HEK293 (cell line): ENCODE results near the gene MID2.

Experiments used
- CTCF ChIA-PET: fragments of 350-600 bp; formaldehyde crosslinking; extraction: SDS; loops from one replicate; lab custom pipeline; 2021; ENCODE audit warnings: antibody characterized with exemption; lab: Yijun Ruan, JAX
- POLR2A ChIA-PET: fragments of 300-600 bp; formaldehyde crosslinking; extraction: SDS; loops from one replicate; lab custom pipeline; 2020; ENCODE audit warnings: antibody characterized with exemption, inconsistent platforms; lab: Yijun Ruan, JAX
- H3K27ac ChIP-seq: fragments of 200-500 bp; sonication (Bioruptor generic); 2 replicates; pipeline ENCODE4 v1.5.1; 2014; ENCODE audit warnings: low read depth, low read length, control low read depth, inconsistent platforms; ENCODE audit errors: extremely low read depth
- H3K36me3 ChIP-seq, 2 experiments: fragments of 200-500 bp in 1 of 2; sonication (Bioruptor generic) in 1 of 2; 1 replicate in 1 of 2; 2 replicates in 1 of 2; pipeline ENCODE4 v1.5.1; 2014 to 2017; ENCODE audit warnings: inconsistent platforms in 2 of 2, low read length in 2 of 2; ENCODE audit not compliant: control insufficient read depth in 2 of 2, insufficient read depth in 1 of 2
- H3K4me1 ChIP-seq: fragments of 200-500 bp; sonication (Bioruptor generic); 2 replicates; pipeline ENCODE4 v1.5.1; 2014; ENCODE audit warnings: mild to moderate bottlenecking, low read length, inconsistent platforms; ENCODE audit not compliant: control insufficient read depth, insufficient read depth
- H3K4me3 ChIP-seq: 2 replicates; pipeline ENCODE4 v1.5.1; 2011; ENCODE audit warnings: low read depth, mild to moderate bottlenecking, control low read depth, low read length, moderate library complexity
- H3K9me3 ChIP-seq: fragments of 200-500 bp; sonication (Bioruptor generic); 2 replicates; pipeline ENCODE4 v1.5.1; 2014; ENCODE audit warnings: low read depth, low read length, inconsistent platforms; ENCODE audit not compliant: control insufficient read depth, insufficient read depth
- PRDM10 ChIP-seq: fragments of 450-650 bp; formaldehyde crosslinking; IDR thresholded peaks from 2 replicates; pipeline ENCODE4 v1.5.1; 2016; ENCODE audit warnings: missing biosample characterization, missing genetic modification characterization
- SETDB1 ChIP-seq: IDR thresholded peaks from one replicate; pipeline ENCODE4 v1.6.1; 2017; ENCODE audit warnings: mild to moderate bottlenecking, low read length, moderate library complexity, mixed read lengths; ENCODE audit not compliant: insufficient read length
- SP2 ChIP-seq: fragments of 450-650 bp; formaldehyde crosslinking; IDR thresholded peaks from 2 replicates; pipeline ENCODE4 v1.5.1; 2016; ENCODE audit warnings: missing biosample characterization, missing genetic modification characterization
- TRIM28 ChIP-seq: IDR thresholded peaks from 2 replicates; pipeline ENCODE4 v1.6.1; 2011; ENCODE audit warnings: low read length, control low read depth, borderline replicate concordance
- ZBTB1 ChIP-seq: fragments of 450-650 bp; formaldehyde crosslinking; IDR thresholded peaks from 2 replicates; pipeline ENCODE4 v1.5.1; 2016; ENCODE audit warnings: missing biosample characterization, missing genetic modification characterization
- ZNF19 ChIP-seq: fragments of 450-650 bp; formaldehyde crosslinking; IDR thresholded peaks from 2 replicates; pipeline ENCODE4; 2016; ENCODE audit warnings: missing biosample characterization, missing genetic modification characterization, low read depth
- ZNF266 ChIP-seq: fragments of 450-650 bp; formaldehyde crosslinking; IDR thresholded peaks from 2 replicates; pipeline ENCODE4 v1.5.1; 2016; ENCODE audit warnings: missing biosample characterization, missing genetic modification characterization, low read depth
- ZNF280D ChIP-seq: fragments of 450-650 bp; formaldehyde crosslinking; IDR thresholded peaks from 2 replicates; pipeline ENCODE4 v1.5.1; 2016; ENCODE audit warnings: missing biosample characterization, missing genetic modification characterization
- ZNF354C ChIP-seq: fragments of 450-650 bp; formaldehyde crosslinking; IDR thresholded peaks from 2 replicates; pipeline ENCODE4 v1.5.1; 2016; ENCODE audit warnings: missing biosample characterization, missing genetic modification characterization, low read depth, borderline replicate concordance
- ZNF404 ChIP-seq: fragments of 450-650 bp; formaldehyde crosslinking; IDR thresholded peaks from 2 replicates; pipeline ENCODE4 v1.5.1; 2017; ENCODE audit warnings: missing biosample characterization, missing genetic modification characterization
- ZNF426 ChIP-seq: fragments of 450-650 bp; formaldehyde crosslinking; IDR thresholded peaks from 2 replicates; pipeline ENCODE4 v1.5.1; 2017; ENCODE audit warnings: missing biosample characterization, missing genetic modification characterization, mild to moderate bottlenecking, inconsistent platforms, moderate library complexity
- ZNF501 ChIP-seq: fragments of 450-650 bp; formaldehyde crosslinking; IDR thresholded peaks from 2 replicates; pipeline ENCODE4 v1.5.1; 2016; ENCODE audit warnings: missing biosample characterization, missing genetic modification characterization
- ZNF510 ChIP-seq: fragments of 450-650 bp; formaldehyde crosslinking; IDR thresholded peaks from 2 replicates; pipeline ENCODE4 v1.5.1; 2018; ENCODE audit warnings: mild to moderate bottlenecking, missing genetic modification characterization, missing biosample characterization; ENCODE audit not compliant: insufficient replicate concordance
- ZNF518A ChIP-seq: fragments of 450-650 bp; formaldehyde crosslinking; conservative IDR thresholded peaks from 2 replicates; pipeline ENCODE4 v1.5.1; 2016; ENCODE audit warnings: low read depth, missing biosample characterization, missing genetic modification characterization
- ZNF558 ChIP-seq: fragments of 450-650 bp; formaldehyde crosslinking; IDR thresholded peaks from 2 replicates; pipeline ENCODE4 v1.5.1; 2016; ENCODE audit warnings: missing biosample characterization, missing genetic modification characterization
- ZNF585B ChIP-seq: fragments of 450-650 bp; formaldehyde crosslinking; IDR thresholded peaks from 2 replicates; pipeline ENCODE4 v1.5.1; 2016; ENCODE audit warnings: missing biosample characterization, missing genetic modification characterization
- ZNF626 ChIP-seq: fragments of 450-650 bp; sonication (Bioruptor Pico); formaldehyde crosslinking; IDR thresholded peaks from 2 replicates; pipeline ENCODE4 v1.5.1; 2018; ENCODE audit warnings: missing biosample characterization, missing genetic modification characterization, inconsistent platforms

The MID2 gene

GRCh38 chrX:107810053-107810452 is 15.6 kb upstream of the MID2 start (continued):
- TF ChIP-seq ZNF354C: 0 out of 2 replicates have a peak, but pooled peaks have one; percentile 48
- peak; percentile 92 for TF ChIP-seq ZNF518A (tag by site-specific recombination)
- TF ChIP-seq ZNF19: 0 out of 2 replicates have a peak, but pooled peaks have one; percentile 61
- TF ChIP-seq ZNF266 (tag by site-specific recombination): peak; percentile 74
- TF ChIP-seq ZNF558 (tag by site-specific recombination): peak; percentile 72; the same call in 1 of the 2 replicates
- peak; percentile 81 for TF ChIP-seq ZNF510 (tag by site-specific recombination)
- TF ChIP-seq ZNF404 (tag by site-specific recombination): 0 out of 2 replicates have a peak, but pooled peaks have one; percentile 15
- peak; percentile 95 for TF ChIP-seq ZNF426 (tag by site-specific recombination)
- 0 out of 2 replicates have a peak, but pooled peaks have one; percentile 26 for TF ChIP-seq ZNF501 (tag by site-specific recombination)
- TF ChIP-seq ZBTB1 (tag by site-specific recombination): 0 out of 2 replicates have a peak, but pooled peaks have one; percentile 29

GRCh38 chrX:107818900-107819521 is 6.7 kb upstream of the MID2 start:
- Histone ChIP-seq H3K4me1 (no peaks in the 10 kb centered on the region), H3K9me3 (peaks cover 7% of the 10 kb centered on the region), H3K4me3 (no peak overlapping the region), H3K36me3 (no peaks in the 10 kb centered on the region), H3K27ac (no peak overlapping the region)
- ChIA-PET CTCF (no interaction called here), POLR2A (no interaction called here)
- no peak for TF ChIP-seq PRDM10 (tag by site-specific recombination)
- peak; percentile 100 for TF ChIP-seq ZNF585B (tag by site-specific recombination)
- TF ChIP-seq SETDB1: peak; percentile 98
- TF ChIP-seq SP2 (tag by site-specific recombination): no peak
- peak; percentile 57; the same call in 1 of the 2 replicates for TF ChIP-seq ZNF280D
- peak; percentile 22 for TF ChIP-seq ZNF510 (tag by site-specific recombination)
- TF ChIP-seq ZNF626 (tag by site-specific recombination): peak; percentile 70; the same call in 1 of the 2 replicates
- peak; percentile 100 for TF ChIP-seq TRIM28
